Measurements from ENCODE around the gene ITPKB.
A peak's percentile ranks its signal among the peaks of the same experiment; 100 is the strongest.
"Not testable (repeated sequence)": the region's sequence is repeated elsewhere in the genome, so short reads cannot be mapped to it uniquely, and the experiment has no call there.

Gene ITPKB

DNA sequence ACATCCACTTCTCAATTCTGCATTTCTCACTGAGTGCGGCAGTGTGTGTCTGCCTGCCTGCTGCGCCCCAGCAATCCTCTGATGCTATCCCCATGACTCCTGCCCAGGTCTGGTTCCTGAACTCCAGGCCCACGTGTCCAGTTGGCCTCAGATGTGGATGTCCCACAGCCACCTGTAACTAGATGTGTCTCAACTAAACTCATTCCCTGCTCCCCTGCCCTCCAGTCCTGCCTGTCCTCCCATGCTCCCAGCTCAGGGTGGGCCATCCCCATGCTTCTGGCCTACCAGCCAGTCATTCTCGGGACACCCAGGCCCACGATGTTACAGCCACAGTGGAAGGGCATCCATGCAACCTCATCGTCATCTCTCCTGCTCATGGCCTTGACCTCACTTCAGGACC lies 113.8 kb downstream of the ITPKB start:
- no peak for DNase-seq
- in situ Hi-C loops (cut with HindIII; ENCODE audit: low pct_ligation_motif_present, low pct_unique_long_range_greater_than_20kb, low sequenced_read_pairs), result no loop called here

DNA sequence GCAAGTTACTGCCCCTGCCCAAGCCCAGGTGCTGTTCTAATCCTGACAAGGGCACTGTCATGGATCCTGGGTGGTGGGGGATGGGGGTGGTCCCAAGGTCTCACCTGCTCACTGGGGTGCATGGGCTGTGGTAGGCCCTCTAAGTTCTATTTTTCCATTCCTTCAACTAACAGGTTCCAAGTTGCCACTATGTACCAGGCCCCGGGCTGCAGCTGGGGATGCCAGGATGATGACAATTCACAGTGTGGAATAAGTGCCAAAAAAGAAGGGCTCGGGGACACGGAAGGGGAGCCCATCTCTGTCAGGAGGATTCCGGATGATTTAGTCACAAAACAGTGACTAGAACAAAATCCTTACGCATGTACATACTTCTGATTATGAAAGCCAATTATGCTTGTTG lies 114.6 kb downstream of the ITPKB start:
- DNase-seq, result no peak

DNA sequence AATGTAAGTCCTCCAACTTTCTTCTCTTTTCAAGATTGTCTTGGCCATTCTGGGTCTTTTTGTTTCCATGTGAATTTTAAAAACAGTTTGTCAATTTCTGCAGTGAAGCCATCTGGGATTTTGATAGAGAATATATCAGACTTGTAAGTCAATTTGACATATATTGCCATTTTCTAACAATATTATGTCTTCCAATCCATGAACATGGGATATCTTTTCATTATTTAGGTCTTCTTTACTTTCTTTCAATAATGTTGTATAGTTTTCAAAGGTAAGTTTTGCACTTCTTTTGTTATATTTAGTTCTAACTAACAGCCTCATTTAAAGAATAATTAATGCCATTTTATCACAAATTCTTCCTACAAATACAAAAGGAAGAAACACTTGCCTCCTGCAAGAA lies 117.1 kb downstream of the ITPKB start:
- in situ Hi-C loops (cut with HindIII; ENCODE audit: low pct_ligation_motif_present, low pct_unique_long_range_greater_than_20kb, low sequenced_read_pairs), result no loop called here
- no peak for DNase-seq

More for the DNA sequence above, 114.6 kb downstream of the ITPKB start:
- in situ Hi-C loops (cut with HindIII; ENCODE audit: low pct_ligation_motif_present, low pct_unique_long_range_greater_than_20kb, low sequenced_read_pairs), result no loop called here

DNA sequence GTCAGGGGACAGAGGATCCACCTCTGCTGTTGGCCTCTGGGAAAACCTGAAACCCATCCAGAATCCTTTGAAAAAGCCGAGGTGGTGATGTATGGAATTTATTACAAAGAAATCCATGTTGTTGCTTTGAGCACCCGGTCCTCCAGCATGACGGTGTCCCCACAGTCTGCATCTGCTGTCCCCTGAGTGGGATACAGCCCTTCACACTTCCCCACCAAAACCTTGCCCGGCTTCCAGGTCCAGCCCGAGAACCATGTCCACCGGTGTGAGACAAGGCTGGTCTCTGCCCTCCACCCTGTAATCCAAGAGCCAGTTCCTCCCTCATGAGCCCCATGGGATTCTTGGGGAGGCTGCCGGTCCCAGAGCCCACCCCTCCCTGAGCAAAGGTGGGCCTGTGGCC lies 120.1 kb downstream of the ITPKB start:
- no peak for DNase-seq
- in situ Hi-C loops (cut with HindIII; ENCODE audit: low pct_ligation_motif_present, low pct_unique_long_range_greater_than_20kb, low sequenced_read_pairs), result no loop called here

DNA sequence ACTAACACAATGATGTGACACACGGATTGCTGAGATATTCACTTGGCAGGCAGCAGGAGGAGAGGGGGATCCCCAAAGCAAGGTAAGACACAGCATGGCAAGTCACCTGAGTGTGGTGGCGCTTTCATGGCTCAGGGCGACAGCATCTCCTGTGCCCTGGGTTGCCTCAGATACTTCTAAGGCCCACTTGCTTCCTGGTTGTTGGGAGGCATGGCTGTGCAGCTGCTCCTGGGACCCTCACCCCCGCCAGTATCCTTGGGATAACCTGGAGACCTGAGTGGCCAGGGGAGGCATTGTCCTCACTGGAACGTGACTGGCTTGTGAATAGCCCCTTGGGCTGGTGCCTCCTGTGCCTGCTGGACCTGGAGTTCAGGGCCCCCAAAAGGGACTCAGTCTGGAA lies 120.7 kb downstream of the ITPKB start:
- no peak for DNase-seq
- in situ Hi-C loops (cut with HindIII; ENCODE audit: low pct_ligation_motif_present, low pct_unique_long_range_greater_than_20kb, low sequenced_read_pairs), result no loop called here

DNA sequence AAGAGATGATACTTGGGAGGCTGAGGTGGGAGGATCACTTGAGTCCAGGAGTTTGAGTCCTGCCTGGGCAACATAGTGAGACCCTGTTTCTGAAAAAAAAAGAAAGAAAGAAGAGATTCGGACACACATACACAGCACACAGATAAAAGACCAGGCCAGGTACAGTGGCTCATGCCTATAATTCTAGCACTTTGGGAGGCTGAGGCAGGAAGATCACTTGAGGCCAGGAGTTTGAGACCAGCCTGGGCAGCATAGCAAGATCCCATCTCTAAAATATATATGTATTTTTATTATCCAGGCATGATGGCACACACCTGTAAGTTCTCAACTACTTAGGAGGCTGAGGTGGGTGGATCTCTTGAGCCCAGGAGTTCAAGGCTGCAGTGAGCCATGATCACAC lies 121.4 kb downstream of the ITPKB start:
- in situ Hi-C loops (cut with HindIII; ENCODE audit: low pct_ligation_motif_present, low pct_unique_long_range_greater_than_20kb, low sequenced_read_pairs); DNase-seq: not testable (repeated sequence)

DNA sequence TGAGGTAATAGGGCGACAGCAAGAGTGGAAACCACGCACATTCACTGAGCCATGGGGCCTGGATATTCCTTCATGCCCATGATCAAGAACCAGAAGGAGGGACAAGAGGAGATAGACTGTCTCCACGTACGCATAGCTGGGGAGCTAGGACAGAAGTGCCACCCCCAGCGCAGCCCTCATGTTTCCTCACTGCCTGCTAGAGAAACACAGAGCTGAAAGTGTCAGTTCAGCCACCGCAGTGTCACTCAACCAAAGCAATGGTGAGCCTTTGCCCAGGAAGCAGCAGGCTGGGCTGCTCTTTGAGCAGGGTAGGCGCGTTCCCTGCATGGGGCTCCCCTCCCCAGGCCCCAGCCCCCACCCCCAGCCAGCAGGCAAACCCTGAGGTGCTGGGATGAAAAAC lies 122.0 kb downstream of the ITPKB start:
- in situ Hi-C loops (cut with HindIII; ENCODE audit: low pct_ligation_motif_present, low pct_unique_long_range_greater_than_20kb, low sequenced_read_pairs), result no loop called here

DNA sequence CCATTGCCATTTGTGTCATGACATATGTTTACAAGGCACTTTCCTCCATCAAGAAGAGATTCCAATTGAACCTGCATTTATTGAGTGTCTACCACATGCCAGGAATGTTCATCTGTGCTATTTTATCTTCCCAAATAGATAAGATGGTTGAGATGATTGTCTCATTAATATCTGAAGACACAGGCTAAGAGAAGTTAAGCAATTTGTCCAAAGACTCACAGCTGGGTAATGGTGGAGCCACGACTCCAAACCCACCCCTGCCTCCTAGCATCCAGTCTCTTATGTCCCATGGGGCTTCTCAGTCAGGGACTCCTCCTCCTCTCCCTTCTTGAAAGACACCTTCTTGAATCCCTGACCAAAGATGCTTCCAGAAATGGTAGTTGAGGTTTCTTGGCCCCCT lies 122.4 kb downstream of the ITPKB start:
- in situ Hi-C loops (cut with HindIII; ENCODE audit: low pct_ligation_motif_present, low pct_unique_long_range_greater_than_20kb, low sequenced_read_pairs), result no loop called here

More for the DNA sequence above, 122.0 kb downstream of the ITPKB start:
- no peak for DNase-seq

DNA sequence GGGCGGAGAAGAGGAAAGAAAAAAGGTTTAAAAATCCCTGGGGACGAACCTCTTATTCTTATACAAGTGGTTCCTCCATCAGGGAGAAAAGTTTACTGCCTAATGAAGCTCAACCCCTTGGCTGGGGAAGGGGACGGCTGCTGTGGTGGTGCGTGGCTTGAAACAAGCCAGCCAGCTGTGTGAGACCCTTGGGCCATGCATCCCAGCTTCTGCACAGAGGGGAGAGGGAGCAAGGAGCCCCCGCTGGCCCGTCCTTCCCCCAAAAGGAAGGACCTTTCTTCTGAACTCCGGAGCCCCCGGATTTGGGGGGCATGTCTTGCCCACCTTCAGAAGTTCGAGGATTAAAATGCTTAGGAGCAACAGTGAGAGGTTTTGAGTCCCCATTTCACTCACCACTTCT lies 123.2 kb downstream of the ITPKB start:
- in situ Hi-C loops (cut with HindIII; ENCODE audit: low pct_ligation_motif_present, low pct_unique_long_range_greater_than_20kb, low sequenced_read_pairs), result no loop called here
- DNase-seq, result no peak

More for the DNA sequence above, 122.4 kb downstream of the ITPKB start:
- DNase-seq, result no peak

DNA sequence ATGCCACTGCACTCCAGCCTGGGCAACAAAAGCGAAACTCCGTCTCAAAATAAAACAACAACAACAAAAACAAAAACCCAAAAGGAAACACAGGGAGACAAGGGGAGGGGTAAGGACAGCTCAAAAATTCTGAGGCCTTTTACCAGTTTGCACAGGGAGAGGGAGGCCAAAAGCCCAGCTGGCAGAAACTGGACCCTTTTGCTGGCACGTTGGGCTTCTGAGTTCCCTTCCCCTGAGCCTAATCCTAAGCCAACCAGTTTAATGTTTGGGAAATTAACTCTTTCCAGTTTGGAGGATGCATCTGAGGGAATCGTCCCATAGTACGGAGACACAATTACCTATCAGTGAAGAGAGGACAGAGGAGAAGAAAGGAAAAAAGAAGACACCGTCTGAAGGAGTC lies 127.1 kb downstream of the ITPKB start:
- DNase-seq; in situ Hi-C loops (cut with HindIII; ENCODE audit: low pct_ligation_motif_present, low pct_unique_long_range_greater_than_20kb, low sequenced_read_pairs): not testable (repeated sequence)

DNA sequence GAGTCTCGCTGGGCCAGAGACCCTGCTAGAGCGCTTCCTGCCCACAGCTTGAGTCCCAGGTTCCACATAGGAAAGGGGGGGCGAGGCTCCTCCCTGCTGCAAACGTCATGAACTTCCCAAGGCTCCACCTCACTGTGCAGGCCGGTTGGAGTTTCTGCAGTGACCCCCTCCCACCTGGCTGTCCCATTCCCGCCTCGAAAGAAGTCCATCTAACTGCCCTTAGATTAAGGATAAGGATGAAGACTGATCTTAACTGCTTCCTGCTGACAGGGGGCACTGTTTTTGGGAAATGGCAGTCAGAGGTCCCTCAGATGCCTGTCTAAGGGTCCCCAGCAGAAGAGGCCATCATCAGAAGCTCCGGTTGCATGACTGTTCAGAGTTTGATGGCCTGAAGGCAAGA lies 127.8 kb downstream of the ITPKB start:
- in situ Hi-C loops (cut with HindIII; ENCODE audit: low pct_ligation_motif_present, low pct_unique_long_range_greater_than_20kb, low sequenced_read_pairs), result no loop called here
- DNase-seq, result no peak

DNA sequence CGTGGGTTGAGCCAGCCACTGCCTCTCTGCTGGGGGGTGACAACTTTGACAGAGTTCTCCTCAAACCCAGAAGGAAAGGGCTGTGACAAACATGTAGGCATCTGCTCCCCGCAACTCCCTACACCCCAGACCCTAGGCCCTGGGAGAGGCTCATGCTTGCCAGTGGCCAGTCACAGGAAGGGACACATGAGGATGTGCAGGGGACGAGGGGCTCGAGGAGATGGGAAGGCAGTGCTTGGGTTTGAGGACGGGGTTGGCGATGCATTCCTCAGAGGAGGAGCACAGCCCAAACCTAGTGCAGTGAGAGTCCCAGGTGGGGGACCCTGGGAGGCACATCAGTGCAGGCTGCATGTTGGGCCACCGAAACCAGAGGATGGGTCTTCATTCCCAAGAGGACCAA lies 128.4 kb downstream of the ITPKB start:
- no peak for DNase-seq
- in situ Hi-C loops (cut with HindIII; ENCODE audit: low pct_ligation_motif_present, low pct_unique_long_range_greater_than_20kb, low sequenced_read_pairs), result no loop called here

DNA sequence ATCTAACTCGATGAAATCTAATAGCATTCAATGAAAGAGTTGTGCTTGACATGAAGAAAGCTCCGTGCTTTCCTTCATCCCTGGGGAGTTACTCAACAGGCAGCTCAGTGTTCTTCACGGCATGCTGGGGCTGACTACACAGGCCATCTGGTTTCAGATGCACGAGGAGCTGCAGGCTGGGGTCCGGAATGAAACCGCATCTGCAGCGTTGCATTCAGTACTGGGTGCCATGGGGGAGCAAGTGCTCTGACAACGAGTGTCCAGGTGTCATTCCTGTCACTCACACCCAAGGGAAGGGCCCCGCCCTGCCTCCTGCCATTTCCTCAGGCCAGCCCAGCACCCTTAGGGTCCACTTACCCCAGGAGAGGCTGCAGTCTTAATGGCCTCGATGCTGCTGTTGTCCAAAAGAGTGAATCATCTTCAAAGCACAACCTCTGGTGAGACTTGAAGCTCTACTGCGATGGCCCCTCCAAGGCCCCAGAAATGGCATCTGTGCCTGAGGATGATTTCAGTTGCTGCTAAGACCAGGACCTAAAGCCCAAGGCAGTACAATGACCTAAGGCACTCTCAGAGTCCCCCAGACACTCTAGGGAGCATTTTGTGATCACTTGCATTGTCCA lies 129.1 kb downstream of the ITPKB start:
- no peak for DNase-seq
- in situ Hi-C loops (cut with HindIII; ENCODE audit: low pct_ligation_motif_present, low pct_unique_long_range_greater_than_20kb, low sequenced_read_pairs), result no loop called here

DNA sequence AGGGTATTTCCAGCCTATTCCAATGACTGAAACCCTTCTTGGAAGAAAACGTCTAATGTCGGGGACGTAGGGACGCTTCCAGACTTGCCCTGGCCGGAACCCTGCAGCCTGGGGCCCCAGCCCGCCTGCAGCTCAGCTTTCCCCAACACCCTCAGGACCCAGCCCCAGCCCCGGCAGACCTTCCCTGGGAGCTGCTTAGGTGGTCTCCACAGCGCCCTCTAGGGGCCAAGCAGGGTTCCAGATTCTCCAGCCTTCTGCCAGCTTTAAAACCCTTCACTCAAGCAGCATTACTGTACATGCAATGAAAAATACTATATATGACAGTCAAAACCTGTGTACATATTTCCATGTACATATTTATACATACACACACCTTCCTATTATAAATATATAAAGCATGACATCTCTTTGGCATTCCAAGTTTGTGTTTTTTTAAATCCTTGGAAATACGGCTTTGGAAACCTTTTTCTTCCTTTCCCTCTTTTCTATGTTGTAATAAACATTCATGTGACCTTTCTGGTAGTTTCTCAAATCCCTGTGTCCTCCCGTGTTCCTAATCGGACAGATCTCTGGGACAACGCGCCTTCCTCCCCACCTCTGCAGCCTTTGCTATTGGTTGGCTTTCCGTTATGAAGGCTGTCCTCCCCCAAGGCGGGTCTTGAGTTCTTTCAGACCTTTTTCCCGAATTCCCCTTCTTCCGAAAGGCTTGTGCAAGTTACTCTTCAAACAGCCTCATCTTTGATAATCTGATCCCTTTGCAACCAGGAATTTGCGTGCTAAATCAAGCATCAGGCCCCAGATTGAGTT lies 130.2 kb downstream of the ITPKB start:
- DNase-seq, result peak; percentile 69
- in situ Hi-C loops (cut with HindIII; ENCODE audit: low pct_ligation_motif_present, low pct_unique_long_range_greater_than_20kb, low sequenced_read_pairs), result no loop called here

DNA sequence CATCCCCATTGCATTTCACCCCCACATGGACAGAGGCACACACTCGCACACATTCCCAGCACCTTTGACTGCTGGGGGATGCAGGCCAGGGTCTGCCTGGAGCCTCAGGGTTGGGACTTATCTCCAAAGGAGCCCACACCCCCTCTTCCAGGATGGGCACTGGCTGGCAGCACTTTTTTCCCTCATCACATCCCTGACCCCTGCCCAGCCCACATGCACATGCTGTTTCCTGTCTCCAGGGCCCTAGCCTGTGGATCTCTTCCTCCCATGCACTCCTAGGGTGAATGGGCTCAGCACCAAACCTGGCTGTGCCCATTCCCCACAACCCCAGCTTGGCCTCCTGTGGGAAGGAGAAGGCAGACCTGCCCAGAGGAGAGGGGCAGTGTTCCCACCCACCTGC lies 131.3 kb downstream of the ITPKB start:
- DNase-seq, result no peak
- in situ Hi-C loops (cut with HindIII; ENCODE audit: low pct_ligation_motif_present, low pct_unique_long_range_greater_than_20kb, low sequenced_read_pairs), result no loop called here

DNA sequence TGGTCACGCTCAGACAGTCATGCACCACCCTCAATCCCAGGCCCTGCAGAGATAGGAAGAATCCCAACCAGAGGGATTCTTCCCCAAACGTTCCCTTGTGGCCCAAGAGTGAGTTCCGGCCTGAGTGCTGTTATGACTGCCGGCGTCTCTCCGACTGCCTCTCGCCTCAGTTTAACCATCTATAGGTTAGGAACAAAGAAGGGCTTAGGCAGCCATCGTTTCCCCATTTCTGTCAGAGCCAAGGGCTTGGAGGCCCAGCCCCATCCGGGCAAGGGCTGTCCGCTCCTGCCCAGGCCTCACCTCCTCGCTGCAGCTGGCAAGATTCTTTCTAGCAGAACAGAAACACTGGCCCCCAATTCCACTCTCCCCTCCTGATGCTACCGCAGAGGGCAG lies 131.8 kb downstream of the ITPKB start:
- in situ Hi-C loops (cut with HindIII; ENCODE audit: low pct_ligation_motif_present, low pct_unique_long_range_greater_than_20kb, low sequenced_read_pairs), result no loop called here
- no peak for DNase-seq

DNA sequence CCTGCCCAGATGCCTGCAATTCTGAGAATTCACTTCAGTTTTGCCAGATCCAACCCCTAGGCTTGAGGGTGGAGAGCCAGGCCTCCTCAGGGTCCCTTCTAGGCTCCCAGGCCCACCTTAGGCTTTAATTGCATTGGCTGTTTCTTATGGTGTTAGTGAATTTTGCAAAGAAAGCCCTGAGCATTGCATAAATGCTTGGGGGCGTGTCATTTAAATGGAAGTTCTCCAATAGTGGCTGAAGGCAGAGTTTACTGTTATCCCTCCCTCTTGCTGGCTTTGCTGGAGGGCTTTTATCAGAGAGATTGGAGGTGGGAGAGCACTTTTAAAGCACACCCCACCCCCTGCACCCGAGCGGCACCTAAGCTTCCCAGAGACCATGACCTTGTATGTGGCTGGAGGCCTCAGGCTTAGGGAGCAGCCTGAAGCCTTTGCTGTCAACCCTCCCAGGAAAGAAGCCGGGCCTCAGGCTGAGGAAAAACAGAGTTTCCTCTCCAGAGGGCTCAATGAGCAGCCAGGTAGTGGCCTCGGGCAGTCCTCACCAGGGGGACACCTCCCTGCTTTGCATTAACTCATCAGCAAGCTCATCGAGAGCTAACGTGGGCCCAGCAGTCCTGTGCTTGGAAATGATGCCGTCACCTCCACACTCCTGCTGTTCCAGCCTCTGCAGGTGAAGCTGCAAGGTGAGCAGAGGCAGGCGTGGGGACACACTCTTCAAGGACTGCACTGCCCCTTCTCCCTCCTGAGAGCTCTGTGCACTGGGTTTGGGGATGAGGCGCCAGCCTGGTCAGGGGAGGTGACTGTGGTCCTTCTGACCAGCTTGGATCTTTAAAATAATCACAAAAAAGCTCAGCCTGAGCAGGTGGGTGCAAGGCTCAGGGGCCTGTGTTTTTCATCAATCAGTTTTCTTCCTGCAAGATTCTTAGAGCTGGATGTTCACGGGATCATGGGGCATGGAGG lies 132.5 kb downstream of the ITPKB start:
- no peak for DNase-seq
- in situ Hi-C loops (cut with HindIII; ENCODE audit: low pct_ligation_motif_present, low pct_unique_long_range_greater_than_20kb, low sequenced_read_pairs), result no loop called here

DNA sequence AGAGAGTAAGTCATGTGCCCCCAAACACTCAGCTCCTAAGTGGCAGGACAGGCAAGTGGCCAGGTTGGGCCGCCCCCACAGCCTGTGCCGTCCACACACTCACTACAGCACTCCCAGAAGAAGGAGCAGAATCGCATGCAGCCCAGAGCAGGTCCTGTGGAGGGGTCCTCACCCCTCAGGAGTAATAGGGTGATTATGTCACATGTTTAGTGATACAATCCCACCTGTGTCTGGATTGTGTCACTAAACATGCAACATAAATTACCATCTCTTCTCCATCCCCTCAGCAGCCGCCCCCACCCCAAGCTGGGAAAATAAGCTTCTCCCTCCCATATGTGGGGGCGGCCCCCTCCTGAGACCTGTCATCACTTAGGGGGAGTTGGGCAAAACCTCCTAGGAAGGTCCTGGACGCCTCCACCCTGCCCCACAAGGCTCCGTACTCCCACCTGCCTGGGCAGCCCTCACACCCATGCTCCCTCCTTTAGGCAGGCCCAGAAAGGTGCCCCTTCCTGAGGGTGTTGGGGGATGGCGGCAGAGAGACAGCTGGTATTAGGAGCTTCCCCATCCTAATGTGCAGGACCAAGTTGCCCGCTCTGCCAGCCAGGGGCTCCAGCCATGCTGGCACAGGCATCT lies 133.6 kb downstream of the ITPKB start:
- in situ Hi-C loops (cut with HindIII; ENCODE audit: low pct_ligation_motif_present, low pct_unique_long_range_greater_than_20kb, low sequenced_read_pairs), result no loop called here
- DNase-seq, result no peak
